22Rv1 (cell line): ENCODE measurements around the gene ITPR2.

Experiments used
- H3K27ac ChIP-seq: fragments of 450-650 bp; 2 replicates; pipeline ENCODE4 v1.5.1; 2017
- ZFX ChIP-seq: fragments of 450-650 bp; IDR thresholded peaks from 2 replicates; pipeline ENCODE4 v1.6.1; 2017; ENCODE audit warnings: antibody characterized with exemption, borderline replicate concordance
- TF ChIP-seq, protein P1 (sequence below): fragments of 450-650 bp; IDR thresholded peaks from 2 replicates; pipeline ENCODE4 v1.5.1; 2017; ENCODE audit warnings: mild to moderate bottlenecking

The ITPR2 gene

GRCh38 chr12:26537651-26538050, 295.3 kb downstream of the ITPR2 start:
- H3K27ac ChIP-seq: no peak overlapping the region
- no peak for TF ChIP-seq ZFX
- TF ChIP-seq, protein P1, sequence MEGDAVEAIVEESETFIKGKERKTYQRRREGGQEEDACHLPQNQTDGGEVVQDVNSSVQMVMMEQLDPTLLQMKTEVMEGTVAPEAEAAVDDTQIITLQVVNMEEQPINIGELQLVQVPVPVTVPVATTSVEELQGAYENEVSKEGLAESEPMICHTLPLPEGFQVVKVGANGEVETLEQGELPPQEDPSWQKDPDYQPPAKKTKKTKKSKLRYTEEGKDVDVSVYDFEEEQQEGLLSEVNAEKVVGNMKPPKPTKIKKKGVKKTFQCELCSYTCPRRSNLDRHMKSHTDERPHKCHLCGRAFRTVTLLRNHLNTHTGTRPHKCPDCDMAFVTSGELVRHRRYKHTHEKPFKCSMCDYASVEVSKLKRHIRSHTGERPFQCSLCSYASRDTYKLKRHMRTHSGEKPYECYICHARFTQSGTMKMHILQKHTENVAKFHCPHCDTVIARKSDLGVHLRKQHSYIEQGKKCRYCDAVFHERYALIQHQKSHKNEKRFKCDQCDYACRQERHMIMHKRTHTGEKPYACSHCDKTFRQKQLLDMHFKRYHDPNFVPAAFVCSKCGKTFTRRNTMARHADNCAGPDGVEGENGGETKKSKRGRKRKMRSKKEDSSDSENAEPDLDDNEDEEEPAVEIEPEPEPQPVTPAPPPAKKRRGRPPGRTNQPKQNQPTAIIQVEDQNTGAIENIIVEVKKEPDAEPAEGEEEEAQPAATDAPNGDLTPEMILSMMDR: no peak

DNA sequence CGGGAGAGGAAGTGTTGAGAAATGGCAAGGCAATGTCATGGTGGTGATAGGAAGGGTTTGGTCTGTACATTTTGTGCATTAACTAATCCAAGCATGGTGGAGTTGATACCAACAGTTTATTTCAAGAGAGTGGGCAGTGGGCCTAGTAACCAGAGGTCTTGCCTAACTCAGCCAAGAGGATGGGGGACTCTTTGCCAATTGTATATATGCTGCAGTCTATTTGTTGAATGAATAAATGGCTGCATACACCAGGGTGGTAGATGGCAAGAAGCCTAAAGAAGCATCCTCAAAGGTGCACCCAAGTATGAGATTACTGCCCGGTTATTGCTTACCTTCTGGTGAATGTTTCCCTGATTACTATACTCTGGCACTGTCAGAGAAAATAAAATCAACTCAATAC, 295.9 kb downstream of the ITPR2 start:
- TF ChIP-seq, protein P1: no peak
- TF ChIP-seq ZFX: no peak
- no peak overlapping the region for H3K27ac ChIP-seq

GRCh38 chr12:26535826-26536225, 297.2 kb downstream of the ITPR2 start:
- no peak for TF ChIP-seq ZFX
- TF ChIP-seq, protein P1: no peak

GRCh38 chr12:26534071-26534470, 298.9 kb downstream of the ITPR2 start:
- no peak for TF ChIP-seq ZFX
- TF ChIP-seq, protein P1: no peak
- H3K27ac ChIP-seq: no peak overlapping the region

More at GRCh38 chr12:26535826-26536225, 297.2 kb downstream of the ITPR2 start:
- H3K27ac ChIP-seq: no peak overlapping the region

DNA sequence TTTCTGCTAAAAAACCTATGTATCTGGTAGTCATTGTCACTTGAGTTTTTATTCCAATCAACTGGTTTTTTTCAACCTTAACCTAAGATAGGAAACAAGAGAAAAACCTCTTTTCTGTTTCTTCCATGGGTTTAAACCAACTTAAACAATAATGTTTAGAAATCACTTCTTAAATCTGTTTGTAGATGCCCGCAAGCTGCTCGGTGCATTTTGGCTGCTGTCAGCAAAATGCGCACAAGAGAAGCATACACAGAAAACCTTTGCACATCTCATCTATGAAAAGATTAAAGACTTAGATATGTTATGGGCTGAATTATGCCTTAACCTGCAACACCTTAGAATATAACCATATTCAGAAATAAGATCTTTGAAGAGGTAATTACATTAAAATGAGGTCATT, 299.8 kb downstream of the ITPR2 start:
- H3K27ac ChIP-seq: no peak overlapping the region
- TF ChIP-seq ZFX: no peak
- TF ChIP-seq, protein P1: no peak

DNA sequence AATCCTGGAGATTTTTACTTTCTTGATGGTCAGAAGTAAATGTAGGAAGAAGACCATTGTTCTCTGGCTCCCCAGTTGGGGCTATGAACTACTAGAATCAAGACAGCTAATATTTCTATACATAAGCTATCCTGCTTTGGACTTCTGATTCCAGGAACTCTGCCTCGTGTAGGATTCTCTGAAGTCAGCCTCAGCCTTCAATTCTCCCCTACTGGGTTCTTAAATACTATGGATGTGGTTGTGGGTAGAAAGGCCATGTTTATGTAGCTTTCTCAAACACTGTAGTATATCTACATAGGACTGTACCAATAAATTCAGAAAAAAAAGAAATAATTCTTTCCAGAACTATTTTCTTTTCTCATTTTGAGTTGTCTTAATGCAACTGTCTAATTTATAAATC, 302.5 kb downstream of the ITPR2 start:
- TF ChIP-seq, protein P1: no peak
- no peak for TF ChIP-seq ZFX

DNA sequence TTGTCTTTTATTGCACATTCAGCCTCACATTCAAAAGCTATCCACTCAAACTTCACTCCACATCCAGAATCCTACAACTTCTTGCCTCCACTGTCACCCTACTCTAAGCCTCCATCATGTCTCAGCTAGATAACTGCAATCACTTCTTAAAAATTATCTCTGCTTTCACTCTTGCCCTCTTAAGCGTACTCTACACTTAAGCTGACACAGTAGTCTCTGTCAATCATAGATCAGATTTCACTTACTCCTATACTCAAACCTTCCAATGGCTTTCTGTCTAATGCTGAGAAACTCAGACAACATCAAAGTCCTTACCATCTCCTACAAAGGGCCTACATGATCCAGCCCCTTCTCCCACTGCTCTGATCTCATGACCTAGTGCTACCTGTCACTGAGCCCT, 304.1 kb downstream of the ITPR2 start:
- TF ChIP-seq, protein P1: no peak
- no peak for TF ChIP-seq ZFX

More for the DNA sequence above, 302.5 kb downstream of the ITPR2 start:
- H3K27ac ChIP-seq: no peak overlapping the region

More for the DNA sequence above, 304.1 kb downstream of the ITPR2 start:
- H3K27ac ChIP-seq: no peak overlapping the region
